Parathyroid adenoma (tissue), 2 donors: ENCODE results near the gene TAF7.
"Not testable (repeated sequence)": the region's sequence is repeated elsewhere in the genome, so short reads cannot be mapped to it uniquely, and the experiment has no call there.

Experiments
- H2AFZ ChIP-seq: fragments of 300-600 bp; sonication (generic); one replicate; pipeline ENCODE4 v1.7.0; 2017; ENCODE audit warnings: antibody characterized with exemption, mild to moderate bottlenecking
- H3K27ac ChIP-seq: fragments of 300-600 bp; sonication (generic); one replicate; pipeline ENCODE4 v1.7.0; 2017
- H3K27me3 ChIP-seq: fragments of 300-600 bp; sonication (generic); one replicate; pipeline ENCODE4 v1.7.0; 2017; ENCODE audit warnings: low read length; ENCODE audit not compliant: control insufficient read depth, insufficient read depth
- H3K36me3 ChIP-seq: fragments of 300-600 bp; sonication (generic); one replicate; pipeline ENCODE4 v1.7.0; 2017; ENCODE audit warnings: low read length; ENCODE audit not compliant: control insufficient read depth, insufficient read depth
- H3K4me1 ChIP-seq: fragments of 300-600 bp; sonication (generic); one replicate; pipeline ENCODE4 v1.7.0; 2017; ENCODE audit warnings: control low read depth
- H3K4me2 ChIP-seq: fragments of 300-600 bp; sonication (generic); one replicate; pipeline ENCODE4 v1.7.0; 2017; ENCODE audit warnings: low read length
- H3K4me3 ChIP-seq: fragments of 300-600 bp; sonication (generic); one replicate; pipeline ENCODE4 v1.7.0; 2017; ENCODE audit warnings: low read depth, low read length
- H3K79me2 ChIP-seq: fragments of 300-600 bp; sonication (generic); one replicate; pipeline ENCODE4 v1.7.0; 2017; ENCODE audit warnings: control low read depth
- H3K9ac ChIP-seq: fragments of 300-600 bp; sonication (generic); one replicate; pipeline ENCODE4 v1.7.0; 2017; ENCODE audit warnings: mild to moderate bottlenecking
- H3K9me3 ChIP-seq: fragments of 300-600 bp; sonication (generic); one replicate; pipeline ENCODE4 v1.7.0; 2017; ENCODE audit warnings: low read length; ENCODE audit not compliant: control insufficient read depth
- TF ChIP-seq, protein P1 (sequence below): fragments of 300-600 bp; sonication (generic); IDR thresholded peaks from one replicate; pipeline ENCODE4 v1.7.0; 2017; ENCODE audit warnings: antibody characterized with exemption, mild to moderate bottlenecking
- donor health status: primary hyperparathyroidism.

The TAF7 gene

DNA sequence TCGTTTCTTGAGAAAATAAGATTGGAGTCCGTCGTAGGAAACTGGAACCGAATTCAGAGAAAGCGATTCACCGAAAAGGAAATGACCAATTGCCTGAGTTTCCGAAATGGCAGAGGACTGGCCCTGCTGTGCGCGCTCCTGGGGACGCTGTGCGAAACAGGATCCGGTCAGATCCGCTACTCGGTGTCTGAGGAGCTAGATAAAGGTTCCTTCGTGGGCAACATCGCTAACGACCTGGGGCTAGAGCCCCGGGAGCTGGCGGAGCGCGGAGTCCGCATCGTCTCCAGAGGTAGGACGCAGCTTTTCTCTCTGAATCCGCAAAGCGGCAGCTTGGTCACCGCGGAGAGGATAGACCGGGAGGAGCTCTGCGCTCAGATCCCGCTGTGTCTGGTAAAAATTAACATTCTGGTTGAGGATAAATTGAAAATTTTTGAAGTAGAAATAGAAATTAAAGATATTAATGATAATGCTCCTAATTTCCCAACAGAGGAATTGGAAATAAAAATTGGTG, 23.4 kb upstream of the TAF7 start:
- no peaks in the 10 kb centered on the region for H3K79me2 ChIP-seq
- no peak overlapping the region for H3K9ac ChIP-seq
- TF ChIP-seq, protein P1, sequence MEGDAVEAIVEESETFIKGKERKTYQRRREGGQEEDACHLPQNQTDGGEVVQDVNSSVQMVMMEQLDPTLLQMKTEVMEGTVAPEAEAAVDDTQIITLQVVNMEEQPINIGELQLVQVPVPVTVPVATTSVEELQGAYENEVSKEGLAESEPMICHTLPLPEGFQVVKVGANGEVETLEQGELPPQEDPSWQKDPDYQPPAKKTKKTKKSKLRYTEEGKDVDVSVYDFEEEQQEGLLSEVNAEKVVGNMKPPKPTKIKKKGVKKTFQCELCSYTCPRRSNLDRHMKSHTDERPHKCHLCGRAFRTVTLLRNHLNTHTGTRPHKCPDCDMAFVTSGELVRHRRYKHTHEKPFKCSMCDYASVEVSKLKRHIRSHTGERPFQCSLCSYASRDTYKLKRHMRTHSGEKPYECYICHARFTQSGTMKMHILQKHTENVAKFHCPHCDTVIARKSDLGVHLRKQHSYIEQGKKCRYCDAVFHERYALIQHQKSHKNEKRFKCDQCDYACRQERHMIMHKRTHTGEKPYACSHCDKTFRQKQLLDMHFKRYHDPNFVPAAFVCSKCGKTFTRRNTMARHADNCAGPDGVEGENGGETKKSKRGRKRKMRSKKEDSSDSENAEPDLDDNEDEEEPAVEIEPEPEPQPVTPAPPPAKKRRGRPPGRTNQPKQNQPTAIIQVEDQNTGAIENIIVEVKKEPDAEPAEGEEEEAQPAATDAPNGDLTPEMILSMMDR = no peak
- H3K27ac ChIP-seq = no peak overlapping the region
- H2AFZ ChIP-seq = no peak overlapping the region
- no peaks in the 10 kb centered on the region for H3K36me3 ChIP-seq
- no peak overlapping the region for H3K4me3 ChIP-seq
- no peak overlapping the region for H3K4me2 ChIP-seq
- no peaks in the 10 kb centered on the region for H3K4me1 ChIP-seq
- no peaks in the 10 kb centered on the region for H3K27me3 ChIP-seq
- peaks cover 8% of the 10 kb centered on the region for H3K9me3 ChIP-seq

- peaks cover 8% of the 10 kb centered on the region for H3K9me3 ChIP-seq
- H3K79me2 ChIP-seq = no peaks in the 10 kb centered on the region
- TF ChIP-seq, protein P1 = no peak
- no peak within 1 kb of the TSS for H3K4me2 ChIP-seq
- no peaks in the 10 kb centered on the region for H3K4me1 ChIP-seq
- H3K27ac ChIP-seq = no peak within 1 kb of the TSS
- H3K9ac ChIP-seq = no peak within 1 kb of the TSS
- no peak within 1 kb of the TSS for H2AFZ ChIP-seq
- H3K27me3 ChIP-seq = no peaks in the 10 kb centered on the region
- no peak within 1 kb of the TSS for H3K4me3 ChIP-seq
- peaks cover 1% of the 10 kb centered on the region for H3K36me3 ChIP-seq
These were observed 22.8 kb upstream of the TAF7 start, which contains the start of gene PCDHGA3 for GRCh38 chr5:141343242-141343952. TSS of gene PCDHGA3 (plus strand) at chr5:141343829. CDS start at chr5:141344034, 205 bp downstream.

DNA sequence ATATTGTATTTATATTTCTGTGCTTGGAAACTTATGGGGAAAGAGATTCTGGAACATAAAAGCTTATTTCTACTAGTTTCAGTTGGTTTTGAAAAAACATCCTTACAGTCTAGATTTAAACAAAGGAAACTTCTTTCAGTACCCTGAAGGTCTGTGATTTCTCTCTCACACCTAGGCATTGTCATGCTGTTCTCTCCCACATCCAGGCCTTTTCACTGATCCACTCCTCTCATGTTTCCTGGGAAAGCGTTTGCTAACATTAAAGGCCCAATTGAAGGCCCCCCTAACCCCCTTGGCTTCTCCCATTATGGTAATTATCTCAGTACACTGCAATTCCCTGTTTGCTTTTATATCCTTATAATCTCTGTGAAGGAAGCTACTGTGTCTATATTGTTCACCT, 22.2 kb upstream of the TAF7 start:
- H2AFZ ChIP-seq = no peak overlapping the region
- no peak overlapping the region for H3K27ac ChIP-seq
- H3K4me2 ChIP-seq = no peak overlapping the region
- no peaks in the 10 kb centered on the region for H3K79me2 ChIP-seq
- H3K9ac ChIP-seq = no peak overlapping the region
- H3K4me3 ChIP-seq = no peak overlapping the region
- H3K27me3 ChIP-seq = no peaks in the 10 kb centered on the region
- H3K36me3 ChIP-seq = peaks cover 3% of the 10 kb centered on the region
- TF ChIP-seq, protein P1 = no peak
- peaks cover 8% of the 10 kb centered on the region for H3K9me3 ChIP-seq
- no peaks in the 10 kb centered on the region for H3K4me1 ChIP-seq

DNA sequence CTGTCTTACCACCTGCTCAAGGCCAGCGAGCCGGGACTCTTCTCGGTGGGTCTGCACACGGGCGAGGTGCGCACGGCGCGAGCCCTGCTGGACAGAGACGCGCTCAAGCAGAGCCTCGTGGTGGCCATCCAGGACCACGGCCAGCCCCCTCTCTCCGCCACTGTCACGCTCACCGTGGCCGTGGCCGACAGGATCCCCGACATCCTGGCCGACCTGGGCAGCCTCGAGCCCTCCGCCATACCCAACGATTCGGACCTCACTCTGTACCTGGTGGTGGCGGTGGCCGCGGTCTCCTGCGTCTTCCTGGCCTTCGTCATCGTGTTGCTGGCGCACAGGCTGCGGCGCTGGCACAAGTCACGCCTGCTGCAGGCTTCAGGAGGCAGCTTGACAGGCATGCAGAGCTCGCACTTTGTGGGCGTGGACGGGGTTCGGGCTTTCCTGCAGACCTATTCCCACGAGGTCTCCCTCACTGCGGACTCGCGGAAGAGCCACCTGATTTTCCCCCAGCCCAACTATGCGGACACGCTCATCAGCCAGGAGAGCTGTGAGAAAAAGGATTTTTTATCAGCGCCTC, 20.3 kb upstream of the TAF7 start:
- not testable (repeated sequence) for H3K27me3 ChIP-seq, H3K36me3 ChIP-seq, H3K4me3 ChIP-seq, H2AFZ ChIP-seq, H3K9me3 ChIP-seq, H3K79me2 ChIP-seq, H3K4me1 ChIP-seq, H3K4me2 ChIP-seq, H3K9ac ChIP-seq, H3K27ac ChIP-seq

GRCh38 chr5:141338538-141339306, 18.1 kb upstream of the TAF7 start, which contains the start of gene PCDHGA2:
TSS of gene PCDHGA2 (plus strand) at chr5:141338760.
- Histone ChIP-seq H3K4me3 (no peak within 1 kb of the TSS), H3K9me3 (peaks cover 8% of the 10 kb centered on the region)

DNA sequence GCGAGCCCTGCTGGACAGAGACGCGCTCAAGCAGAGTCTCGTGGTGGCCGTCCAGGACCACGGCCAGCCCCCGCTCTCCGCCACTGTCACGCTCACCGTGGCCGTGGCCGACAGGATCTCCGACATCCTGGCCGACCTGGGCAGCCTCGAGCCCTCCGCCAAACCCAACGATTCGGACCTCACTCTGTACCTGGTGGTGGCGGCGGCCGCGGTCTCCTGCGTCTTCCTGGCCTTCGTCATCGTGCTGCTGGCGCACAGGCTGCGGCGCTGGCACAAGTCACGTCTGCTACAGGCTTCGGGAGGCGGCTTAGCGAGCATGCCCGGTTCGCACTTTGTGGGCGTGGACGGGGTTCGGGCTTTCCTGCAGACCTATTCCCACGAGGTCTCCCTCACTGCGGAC, 12.0 kb upstream of the TAF7 start:
- not testable (repeated sequence) for H3K27me3 ChIP-seq, H3K4me2 ChIP-seq, H2AFZ ChIP-seq, H3K79me2 ChIP-seq, H3K9ac ChIP-seq, H3K27ac ChIP-seq, H3K36me3 ChIP-seq, H3K4me1 ChIP-seq, H3K9me3 ChIP-seq, H3K4me3 ChIP-seq

More at GRCh38 chr5:141338538-141339306, 18.1 kb upstream of the TAF7 start, which contains the start of gene PCDHGA2:
- Histone ChIP-seq H3K27me3 (no peaks in the 10 kb centered on the region), H3K27ac (no peak within 1 kb of the TSS), H3K79me2 (no peaks in the 10 kb centered on the region), H3K4me1 (no peaks in the 10 kb centered on the region), H2AFZ (no peak within 1 kb of the TSS), H3K36me3 (peaks cover 3% of the 10 kb centered on the region), H3K9ac (no peak within 1 kb of the TSS), H3K4me2 (no peak within 1 kb of the TSS)
- TF ChIP-seq, protein P1 = no peak
